Stimulated activated CD8-positive, alpha-beta memory T cell treated with anti-CD3 and anti-CD28 coated beads, Interleukin-7, amount 100 ng/mL, for 1 hour (primary cell): Measurements from ENCODE around the gene KIN.
"Not testable (repeated sequence)": the region's sequence is repeated elsewhere in the genome, so short reads cannot be mapped to it uniquely, and the experiment has no call there.

Experiments used
- DNase-seq, 2 donors: peaks; one replicate each; pipeline ENCODE4 v3.0.0-alpha.2; 2020; ENCODE audit warnings: low read depth in 2 of 2

Gene KIN

DNA sequence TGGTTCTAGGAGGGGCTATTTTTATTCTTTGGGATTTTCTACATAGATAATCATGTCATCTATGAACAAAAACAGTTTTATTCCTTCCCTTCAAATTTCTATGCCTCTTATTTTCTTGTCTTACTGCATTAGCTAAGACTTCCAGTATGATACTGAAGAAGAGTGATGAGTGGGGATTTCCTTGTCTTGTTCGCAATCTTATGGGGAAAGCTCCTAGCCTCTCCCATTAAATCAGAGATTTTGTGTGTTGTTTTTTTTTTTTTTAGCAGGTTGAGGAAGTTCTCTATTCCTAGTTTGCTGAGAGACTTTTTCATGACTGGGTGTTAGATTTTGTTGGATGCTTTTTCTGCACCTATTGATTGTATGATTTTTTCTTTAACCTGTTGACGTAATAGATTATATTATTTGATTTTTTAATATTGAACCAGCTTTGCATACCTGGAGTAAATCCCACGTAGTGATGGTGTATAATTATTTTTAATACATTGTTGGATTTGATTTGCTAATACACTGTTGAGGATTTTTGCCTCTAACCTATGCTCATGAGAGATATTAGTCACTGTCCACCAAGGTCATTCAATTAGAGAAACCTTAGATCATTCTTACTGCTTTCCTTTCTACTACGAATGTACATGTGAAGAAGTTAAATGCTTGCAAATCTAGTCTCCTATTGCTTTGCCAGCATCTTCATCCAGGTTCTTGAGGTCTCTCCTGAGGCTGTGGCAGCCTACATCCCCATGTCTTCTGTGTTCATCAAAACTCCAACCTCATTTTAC is 6.6 kb upstream of the KIN start:
- DNase-seq: no peak

DNA sequence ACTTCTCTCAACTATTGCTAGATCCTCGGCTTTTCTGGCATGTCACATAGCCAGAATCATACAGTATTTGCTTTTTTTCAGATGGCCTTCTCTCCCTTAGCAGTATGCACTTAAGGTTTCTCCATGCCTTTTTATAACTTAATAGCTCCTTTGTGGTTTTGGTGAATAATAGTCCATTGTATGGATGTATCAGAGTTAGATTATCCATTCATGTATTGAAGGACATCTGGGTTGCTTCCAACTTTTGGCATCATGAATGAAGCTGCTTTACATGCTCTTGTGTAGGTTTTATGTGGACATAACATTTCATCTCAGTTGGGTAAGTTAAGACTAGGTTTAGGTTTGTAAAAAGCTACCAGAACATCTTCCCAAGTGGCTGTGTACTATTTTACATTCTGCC is 4.7 kb upstream of the KIN start:
- DNase-seq: no peak

DNA sequence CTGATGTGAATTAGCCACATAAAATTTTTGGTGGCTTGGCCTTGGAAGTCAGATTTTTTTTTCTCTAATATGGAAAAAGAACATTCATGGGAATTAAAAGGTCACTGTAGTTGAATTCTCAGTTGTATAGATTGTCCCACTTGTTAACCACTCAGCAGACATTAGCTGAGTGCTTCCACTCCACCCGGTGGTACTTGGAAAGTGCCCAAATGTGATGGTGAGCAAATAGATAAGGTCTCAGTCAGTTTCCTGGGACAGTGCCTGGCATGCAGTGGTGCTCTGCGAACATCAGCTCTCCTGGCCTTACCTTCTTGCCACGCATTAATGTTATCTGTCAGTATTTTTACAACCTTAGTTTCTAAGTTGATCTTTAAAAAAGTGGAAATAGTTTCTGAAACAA is 1.6 kb upstream of the KIN start:
- DNase-seq: no peak

DNA sequence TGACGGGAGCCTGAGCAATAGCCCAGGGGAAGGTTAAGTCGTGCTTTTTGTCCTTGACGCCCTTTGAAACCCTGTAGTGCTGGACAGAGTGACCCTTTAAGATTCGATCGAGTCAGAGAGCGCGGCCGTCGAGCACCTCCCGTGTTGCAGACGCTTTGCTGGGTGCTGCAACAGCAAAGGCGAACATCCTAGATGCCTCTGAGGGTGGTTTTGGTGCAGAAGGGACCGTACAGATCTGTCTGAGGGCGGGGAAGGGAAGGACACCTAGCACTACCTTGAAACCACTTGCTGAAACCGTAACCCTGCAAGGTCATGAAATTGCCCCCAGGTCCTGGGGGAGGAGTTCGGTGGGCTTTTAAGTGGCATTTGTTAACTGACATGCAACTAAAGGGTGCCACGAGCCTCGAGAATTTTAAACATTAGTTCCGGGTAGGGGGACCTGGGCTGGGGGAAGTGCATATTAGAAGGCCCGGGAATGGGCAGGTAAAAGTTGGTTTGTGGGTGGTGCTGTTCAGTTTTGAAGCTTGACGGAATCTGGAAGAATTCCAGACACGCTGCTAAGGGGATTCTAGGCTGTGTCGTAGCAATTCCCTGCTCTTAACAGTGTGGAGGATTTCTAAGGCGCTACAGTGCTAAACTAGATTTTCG is 970 bp upstream of the KIN start:
- no peak for DNase-seq

DNA sequence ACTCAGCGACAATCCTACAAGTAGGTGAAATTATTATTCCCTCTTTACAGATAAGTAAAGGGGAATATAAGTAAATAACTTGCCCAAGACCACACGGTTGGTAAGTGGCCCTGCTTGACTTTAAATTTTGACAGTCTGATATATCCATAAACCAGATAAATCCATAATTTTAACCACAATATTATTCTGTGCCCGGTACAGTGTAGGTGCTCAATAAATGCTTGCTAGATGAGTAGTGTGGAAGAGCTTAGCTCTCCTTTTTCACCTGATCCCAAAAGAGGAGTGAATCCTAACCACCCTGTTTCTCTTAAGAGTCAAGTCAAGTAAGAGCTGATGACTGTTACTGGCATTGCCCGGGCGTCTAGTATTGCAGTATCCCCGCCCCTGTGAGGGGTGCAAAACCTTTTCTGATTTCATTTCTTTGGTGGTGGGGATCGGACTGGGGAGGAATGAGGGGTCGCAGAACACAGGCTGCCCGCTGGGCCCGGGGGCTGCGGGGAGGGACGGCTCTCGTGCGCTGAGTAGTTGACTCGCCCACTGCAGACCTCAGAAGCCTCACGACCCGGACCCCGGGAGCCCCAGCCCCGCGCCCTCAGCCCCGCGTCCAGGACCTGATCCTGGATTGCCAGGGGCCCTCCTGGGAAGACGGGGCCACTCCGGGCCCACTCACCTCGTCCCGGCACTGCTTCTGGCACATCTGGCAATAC is 490 bp downstream of the KIN start:
- DNase-seq: no peak

DNA sequence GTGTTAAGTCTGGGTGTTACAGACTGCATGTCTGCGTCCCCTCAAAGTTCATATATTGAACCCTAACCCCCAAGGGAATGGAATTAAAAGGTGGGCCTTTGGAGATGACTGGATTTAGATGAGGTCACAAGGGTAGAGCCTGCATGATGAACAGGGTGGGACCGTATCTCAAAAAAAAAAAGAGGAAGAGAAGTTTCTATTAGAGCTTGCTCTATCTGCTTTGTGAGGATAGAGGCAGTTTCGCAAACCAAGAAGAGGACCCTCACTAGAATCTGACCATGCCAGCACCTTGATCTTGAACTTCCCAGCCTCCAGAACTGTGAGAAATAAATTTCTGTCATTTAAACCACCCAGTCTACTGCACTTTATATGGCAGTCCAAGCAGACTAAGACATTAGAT is 1.4 kb downstream of the KIN start:
- no peak for DNase-seq

DNA sequence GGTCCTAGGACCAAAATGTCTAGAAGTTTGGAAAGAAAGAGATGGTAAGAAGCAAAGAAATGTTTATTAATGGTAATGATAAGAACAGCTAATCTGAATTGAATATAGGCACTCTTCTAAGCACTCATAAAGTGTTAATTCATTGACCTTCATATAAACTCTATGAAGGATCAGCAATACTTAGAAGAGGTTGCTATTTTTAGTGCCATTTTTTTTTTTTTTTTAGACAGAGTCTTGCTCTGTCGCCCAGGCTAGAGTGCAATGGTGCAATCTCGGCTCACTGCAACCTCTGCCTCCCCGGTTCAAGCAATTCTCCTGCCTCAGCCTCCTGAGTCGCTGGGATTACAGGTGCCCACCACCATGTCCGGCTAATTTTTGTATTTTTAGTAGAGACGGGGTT is 5.6 kb downstream of the KIN start:
- DNase-seq: not testable (repeated sequence)

DNA sequence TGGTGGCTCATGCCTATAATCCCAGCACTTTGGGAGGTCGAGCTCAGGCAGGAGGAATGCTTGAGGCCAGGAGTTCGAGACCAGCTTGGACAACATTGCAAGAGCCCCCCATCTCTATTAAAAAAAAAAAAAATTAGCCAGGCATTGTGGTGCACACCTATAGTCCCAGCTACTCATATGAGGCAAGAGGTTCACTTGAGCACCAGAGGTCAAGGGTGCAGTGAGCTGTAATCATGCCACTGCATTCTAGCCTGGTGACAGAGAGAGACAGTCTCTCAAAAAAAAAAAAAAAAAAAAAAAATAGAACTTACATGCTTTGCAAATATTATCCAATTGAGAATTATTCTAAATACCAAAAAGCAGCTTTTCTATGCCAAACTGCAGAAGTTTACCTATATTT is 11.0 kb downstream of the KIN start:
- no peak for DNase-seq

DNA sequence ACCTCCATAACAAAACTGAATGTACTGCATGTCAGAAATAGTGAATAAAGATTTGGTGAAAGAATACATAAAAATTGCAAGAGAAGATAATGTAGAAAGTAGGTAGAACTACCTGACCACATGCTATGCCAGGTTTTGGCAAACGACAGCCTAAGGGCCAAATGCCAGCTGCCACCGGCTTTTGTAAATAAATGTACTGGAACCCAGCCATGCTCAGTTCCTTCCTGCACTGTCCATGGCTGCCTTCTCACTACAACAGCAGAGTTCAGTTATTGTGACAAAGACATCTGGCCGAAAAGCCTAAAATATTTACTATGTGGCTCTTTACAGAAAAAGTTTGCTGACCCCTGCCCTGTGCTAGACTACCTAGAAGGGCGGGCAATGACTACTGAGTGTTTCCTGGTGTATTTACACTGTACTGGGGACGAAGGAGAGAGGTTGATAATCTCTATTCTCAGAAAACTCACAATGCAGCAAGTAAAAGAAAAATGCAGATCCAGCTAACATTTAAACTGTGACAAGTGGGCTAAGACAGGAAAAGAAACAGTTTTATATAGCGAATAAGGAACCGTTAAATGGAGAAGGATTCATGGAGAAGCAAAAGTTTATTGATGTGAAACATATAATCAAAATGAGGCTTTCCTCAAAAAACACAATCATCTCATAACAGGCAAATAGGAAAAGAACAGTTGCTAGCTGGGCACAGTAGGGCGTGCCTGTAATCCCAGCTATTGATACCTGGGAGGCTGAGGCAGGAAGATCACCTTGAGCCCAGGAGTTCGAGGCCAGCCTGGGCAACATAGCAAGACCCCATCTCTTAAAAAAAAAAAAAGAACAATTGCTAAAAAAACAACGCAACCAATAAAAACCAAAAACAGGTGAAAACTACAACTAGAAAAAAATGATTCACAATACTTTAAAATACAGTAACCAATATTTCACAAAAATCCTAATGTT is 13.7 kb downstream of the KIN start:
- no peak for DNase-seq

DNA sequence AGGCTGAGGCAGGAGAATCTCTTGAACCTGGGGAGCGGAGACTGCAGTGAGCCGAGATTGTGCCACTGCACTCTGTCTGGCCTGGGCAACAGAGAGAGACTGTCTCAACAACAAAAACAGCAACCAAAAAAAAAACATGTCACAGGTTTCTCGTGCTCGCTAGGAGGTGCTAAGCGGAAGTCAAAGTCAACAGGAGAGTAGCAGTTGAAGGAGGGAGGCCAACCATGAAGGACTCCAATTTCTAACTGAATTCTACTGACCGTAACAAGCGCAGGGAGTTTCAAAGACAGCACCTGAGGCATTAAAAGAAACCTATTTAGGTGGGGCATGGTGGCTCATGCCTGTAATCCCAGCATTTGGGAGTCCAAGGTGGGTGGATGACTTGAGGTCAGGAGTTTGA is 19.4 kb downstream of the KIN start:
- no peak for DNase-seq

DNA sequence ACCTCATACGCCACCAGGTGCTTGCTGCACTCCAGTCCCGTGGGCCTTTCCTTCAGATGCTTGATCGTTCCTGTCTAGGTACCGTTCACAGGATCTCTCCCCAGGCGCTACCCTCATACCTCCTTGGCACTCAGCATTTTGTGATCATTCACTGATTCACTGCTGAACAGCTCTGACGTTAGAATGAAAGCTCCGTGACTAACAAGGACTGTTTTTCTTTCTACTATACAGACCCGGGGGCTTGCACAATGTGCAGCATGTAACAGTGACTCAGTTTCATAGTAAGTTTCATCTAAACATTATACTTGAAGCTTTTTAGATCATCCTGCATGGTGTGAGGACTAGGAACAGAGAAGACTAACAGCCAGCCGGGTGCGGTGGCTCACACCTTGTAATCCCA is 20.6 kb downstream of the KIN start:
- no peak for DNase-seq

DNA sequence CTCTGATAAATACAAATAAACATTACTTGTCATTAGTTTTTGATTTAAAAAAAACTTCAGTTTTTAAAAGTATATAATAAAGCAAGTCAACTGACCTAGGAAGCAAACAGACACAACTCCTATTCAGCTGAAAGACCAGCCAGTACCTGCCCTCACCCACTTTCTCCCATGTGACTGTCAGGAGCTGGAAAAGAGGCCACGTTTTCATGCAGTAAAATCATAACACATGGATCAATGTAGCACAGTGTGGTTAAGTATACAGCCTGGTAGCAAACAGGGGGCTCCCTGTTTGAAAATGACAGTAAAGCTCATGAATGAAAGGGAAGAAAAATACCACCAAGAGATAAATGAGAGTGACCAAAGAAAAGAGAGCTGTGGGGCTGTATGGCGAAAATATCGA is 21.6 kb downstream of the KIN start:
- DNase-seq: no peak

DNA sequence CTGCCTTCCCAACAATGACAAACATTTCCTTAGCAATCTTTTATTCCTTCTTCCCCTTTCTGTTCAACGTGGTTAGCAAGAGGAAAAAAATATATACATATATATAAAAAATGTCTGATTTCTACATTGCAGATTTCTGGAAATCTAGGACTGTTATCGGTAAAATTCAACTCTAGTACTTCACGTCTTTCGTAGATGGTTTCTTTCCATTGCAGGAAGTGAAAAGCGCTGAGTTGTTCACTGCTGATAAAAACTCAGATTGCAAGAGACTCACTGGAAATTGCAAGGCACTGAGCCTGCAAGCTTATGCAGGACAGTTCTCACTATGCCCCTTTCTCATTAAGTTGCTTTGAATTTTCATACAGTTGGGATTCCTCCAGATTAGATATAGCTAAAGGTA is 23.9 kb downstream of the KIN start:
- DNase-seq: no peak

DNA sequence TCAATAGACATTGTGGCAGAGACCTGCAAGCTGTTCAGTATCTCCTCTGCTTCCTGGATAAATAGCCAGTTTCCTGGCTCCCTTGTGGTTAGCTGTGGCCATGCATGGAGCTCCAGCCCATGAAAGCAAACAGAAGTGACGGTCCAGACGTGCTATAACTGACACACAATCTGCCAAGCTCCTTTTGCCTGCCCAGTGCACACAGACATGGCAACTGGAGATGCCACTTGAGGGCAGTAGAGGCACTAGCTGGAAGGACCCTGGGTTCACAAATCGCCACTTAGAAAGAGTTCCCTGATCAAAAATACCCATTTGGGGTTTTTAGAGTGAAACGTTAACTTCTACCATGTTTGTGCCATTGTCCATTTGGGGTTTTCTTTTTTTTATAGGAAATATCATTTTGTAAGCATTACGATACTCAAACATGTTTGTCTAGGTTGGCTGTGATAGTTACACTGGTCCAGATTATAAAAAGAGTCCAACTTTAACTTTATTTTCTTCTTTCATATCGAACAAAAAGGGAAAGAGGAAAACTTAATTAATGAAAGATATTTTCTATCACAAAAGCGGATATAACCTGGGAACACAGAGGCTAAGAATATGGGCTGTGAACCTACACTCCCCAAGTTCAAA is 31.3 kb downstream of the KIN start:
- DNase-seq: no peak

DNA sequence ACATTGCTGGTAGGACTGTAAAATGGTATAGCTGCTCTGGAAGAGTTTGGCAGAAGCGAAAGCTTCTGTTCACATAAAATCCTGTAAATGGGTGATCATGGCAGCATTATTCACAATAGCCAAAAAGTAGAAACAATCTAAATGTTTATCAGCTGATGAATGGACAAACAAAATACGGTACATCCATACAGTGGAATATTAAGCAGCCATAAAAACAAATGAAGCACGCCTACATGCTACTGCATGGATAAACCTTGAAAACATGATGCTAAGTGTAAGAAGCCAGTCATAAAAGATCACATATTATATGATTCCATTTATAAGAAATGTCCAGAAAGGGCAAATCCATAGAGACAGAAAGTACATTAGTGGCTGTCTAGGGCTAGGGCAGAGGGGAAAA is 32.7 kb downstream of the KIN start:
- DNase-seq: no peak

DNA sequence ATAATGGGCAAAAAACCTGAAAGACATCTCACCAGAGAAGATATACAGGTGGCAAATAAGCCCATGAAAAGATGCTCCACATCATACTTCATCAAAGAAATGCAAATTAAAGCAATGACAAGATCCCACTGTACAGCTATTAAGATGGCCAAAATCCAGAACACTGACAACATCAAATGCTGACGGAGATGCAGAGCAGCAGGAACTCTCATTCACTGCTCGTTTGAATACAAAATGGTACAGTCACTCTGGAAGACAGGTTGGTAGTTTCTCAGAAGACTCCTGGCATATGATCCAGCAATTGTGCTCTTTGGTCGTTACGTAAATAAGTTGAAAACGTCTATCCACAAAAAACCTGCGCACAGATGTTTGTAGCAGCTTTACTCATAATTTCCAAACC is 35.5 kb downstream of the KIN start:
- DNase-seq: no peak

DNA sequence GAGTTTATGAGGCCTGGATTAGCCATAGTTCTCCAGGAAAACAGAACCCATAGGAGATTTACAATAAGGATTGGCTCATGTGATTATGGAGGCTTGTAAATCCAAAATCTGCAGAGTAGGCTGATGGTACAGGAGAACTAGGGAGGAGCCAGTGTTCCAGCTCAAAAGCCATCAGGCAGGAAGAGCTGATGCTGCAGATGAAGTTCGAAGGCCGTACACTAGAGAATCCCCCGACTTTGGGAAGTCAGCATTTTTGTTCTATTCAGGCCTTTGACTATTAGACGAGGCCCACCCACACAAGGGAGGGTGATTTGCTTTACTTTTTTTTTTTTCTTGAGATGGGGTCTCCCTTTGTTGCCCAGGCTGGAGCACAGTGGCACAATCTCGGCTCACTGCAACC is 37.6 kb downstream of the KIN start:
- no peak for DNase-seq

DNA sequence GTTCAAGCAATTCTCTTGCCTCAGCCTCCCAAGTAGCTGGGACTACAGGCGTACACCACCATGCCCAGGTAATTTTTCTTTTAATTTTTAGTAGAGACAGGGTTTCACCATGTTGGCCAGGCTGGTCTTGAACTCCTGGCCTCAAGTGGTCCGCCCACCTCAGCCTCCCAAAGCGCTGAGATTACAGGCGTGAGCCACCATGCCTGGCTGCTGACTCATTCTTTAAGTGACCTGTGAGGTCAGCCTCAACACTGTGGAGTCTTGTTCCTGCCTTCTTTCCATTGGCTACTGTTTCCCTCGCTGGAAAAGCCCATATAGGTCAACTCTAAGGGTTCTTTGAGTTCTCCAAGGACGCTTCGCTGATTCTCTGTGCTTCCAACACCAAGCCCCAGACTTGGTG is 39.2 kb downstream of the KIN start:
- not testable (repeated sequence) for DNase-seq

DNA sequence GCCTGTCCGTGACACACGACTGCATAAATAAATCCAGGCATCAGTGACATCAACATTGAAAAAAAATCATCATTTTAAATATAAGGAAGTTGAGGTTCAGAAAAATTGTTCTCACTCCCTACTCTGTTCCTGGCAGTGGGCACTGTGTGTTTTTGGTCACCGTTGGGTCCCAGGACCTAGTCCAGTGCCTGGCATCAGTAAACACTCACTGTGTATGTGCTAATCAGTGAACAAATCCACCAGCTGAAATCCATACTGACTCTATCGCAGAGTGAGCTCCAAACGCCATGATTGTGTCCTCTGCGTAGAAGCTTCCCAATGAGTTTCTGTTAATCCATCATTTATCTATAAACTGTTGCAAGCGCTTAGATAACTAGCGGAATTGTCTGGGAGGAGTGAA is 43.5 kb downstream of the KIN start:
- DNase-seq: no peak

DNA sequence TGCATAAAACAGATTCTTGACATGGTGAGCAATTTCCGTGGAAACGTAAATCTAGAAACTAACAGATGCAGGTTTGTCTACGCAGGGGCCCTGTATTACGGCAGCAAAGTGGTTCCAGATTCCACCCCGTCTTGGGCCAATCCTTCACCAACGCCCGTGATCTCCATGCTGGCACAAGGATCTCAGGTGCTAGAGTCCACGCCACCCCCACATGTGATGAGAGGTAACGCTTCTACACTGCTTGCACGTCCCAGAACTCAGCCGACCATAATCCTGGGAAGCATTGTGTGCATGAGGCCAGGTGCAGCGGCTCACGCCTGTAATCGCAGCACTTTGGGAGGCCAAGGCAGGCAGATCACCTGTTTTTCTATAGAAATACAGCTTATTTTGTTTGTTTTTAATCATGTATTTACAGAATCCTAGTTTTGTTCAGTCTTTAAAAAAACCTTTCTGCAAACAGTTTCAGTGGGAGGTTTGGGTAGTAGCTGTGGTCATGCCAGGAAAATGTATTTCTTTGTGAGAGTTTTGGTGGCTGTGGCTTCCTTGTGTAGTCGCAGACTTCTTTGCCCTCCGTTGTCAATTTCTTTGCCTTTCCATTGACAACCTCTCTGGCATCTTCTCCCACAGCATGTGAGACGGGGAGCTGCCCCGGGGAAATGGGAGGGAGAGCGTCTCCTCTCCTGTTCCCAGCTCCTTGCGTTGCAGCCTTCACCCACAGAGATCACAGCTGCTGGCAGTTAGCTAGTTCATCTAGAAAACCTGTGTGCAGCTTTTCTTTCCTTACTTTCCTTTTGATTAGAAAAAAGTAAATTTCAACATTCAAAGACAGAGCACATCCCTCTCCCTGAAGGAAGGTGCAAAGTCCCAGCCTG is 49.0 kb downstream of the KIN start:
- DNase-seq: no peak

DNA sequence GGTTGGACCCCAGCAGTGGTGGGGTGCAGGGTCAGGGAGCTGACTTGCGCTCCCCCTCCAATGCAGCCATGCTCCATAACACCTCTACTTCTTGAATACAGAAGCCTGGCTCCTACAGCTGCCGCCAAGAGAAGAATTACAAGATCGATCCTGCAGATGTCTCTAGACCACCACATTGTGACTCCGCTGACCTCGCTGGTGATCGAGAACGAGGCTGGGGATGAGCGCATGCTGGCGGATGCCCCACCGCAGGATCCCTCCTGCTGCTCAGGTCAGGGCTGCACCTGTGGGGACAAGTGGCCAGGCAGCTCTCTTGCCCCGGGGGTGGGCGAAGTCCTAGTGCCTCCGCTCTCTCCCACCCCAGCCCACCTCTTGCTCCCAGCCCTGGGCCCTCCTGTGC is 53.0 kb downstream of the KIN start:
- no peak for DNase-seq
